ENCODE data around the gene ENTR1. TPM values are rescaled to one million over a fixed set of nuclear protein-coding genes. Genes with fewer than 3 reads are reported as not detected.

Gene ENTR1
- total RNA-seq, 2 experiments from 2014 or later: 85.7 to 91.6 TPM

GRCh38 chr9:136445799-136446198 is 35.4 kb upstream of the ENTR1 start:
- H3K27me3 Mint-ChIP-seq (ENCODE audit: low read depth): no peaks in the 10 kb centered on the region
- H3K36me3 Mint-ChIP-seq (ENCODE audit: low read depth): peaks cover 40% of the 10 kb centered on the region
- peak overlapping the region; percentile 13 for H3K27ac Mint-ChIP-seq
- no peaks in the 10 kb centered on the region for H3K9me3 Mint-ChIP-seq
- H3K4me1 Mint-ChIP-seq (ENCODE audit: low read depth): no peaks in the 10 kb centered on the region
- no peak for DNase-seq
- CTCF ChIA-PET: interaction anchor here (0.6 kb wide), 2 partner anchors 39 to 45 kb away, joined by 3 to 4 read pairs; no protein-coding TSS in a partner anchor
- intact Hi-C loops (cut with micrococcal nuclease): no loop called here
- H3K4me3 Mint-ChIP-seq: no peak overlapping the region

GRCh38 chr9:136444102-136444501 is 33.7 kb upstream of the ENTR1 start:
- Mint-ChIP-seq H3K36me3 (ENCODE audit: low read depth) (peaks cover 35% of the 10 kb centered on the region), H3K27ac (no peak overlapping the region), H3K4me3 (no peak overlapping the region), H3K9me3 (no peaks in the 10 kb centered on the region), H3K4me1 (ENCODE audit: low read depth) (peaks cover 4% of the 10 kb centered on the region), H3K27me3 (ENCODE audit: low read depth) (no peaks in the 10 kb centered on the region)
- no peak for DNase-seq
- intact Hi-C loops (cut with micrococcal nuclease): no loop called here
- CTCF ChIA-PET: interaction anchor here (0.6 kb wide), 1 partner anchor 11 kb away, joined by 3 read pairs; no protein-coding TSS in a partner anchor

GRCh38 chr9:136443687-136444086 is 33.3 kb upstream of the ENTR1 start:
- CTCF ChIA-PET: no interaction called here
- Mint-ChIP-seq H3K4me3 (no peak overlapping the region), H3K27me3 (ENCODE audit: low read depth) (no peaks in the 10 kb centered on the region), H3K4me1 (ENCODE audit: low read depth) (peaks cover 4% of the 10 kb centered on the region), H3K27ac (no peak overlapping the region), H3K36me3 (ENCODE audit: low read depth) (peaks cover 35% of the 10 kb centered on the region), H3K9me3 (no peaks in the 10 kb centered on the region)
- intact Hi-C loops (cut with micrococcal nuclease): no loop called here
- no peak for DNase-seq

- Mint-ChIP-seq H3K27ac (no peak overlapping the region), H3K4me3 (no peak overlapping the region), H3K4me1 (ENCODE audit: low read depth) (peaks cover 8% of the 10 kb centered on the region), H3K9me3 (no peaks in the 10 kb centered on the region), H3K27me3 (ENCODE audit: low read depth) (no peaks in the 10 kb centered on the region), H3K36me3 (ENCODE audit: low read depth) (peaks cover 33% of the 10 kb centered on the region)
- no peak for DNase-seq
- CTCF ChIA-PET: no interaction called here
- intact Hi-C loops (cut with micrococcal nuclease): no loop called here
Observed at GRCh38 chr9:136443087-136443486, 32.7 kb upstream of the ENTR1 start.

- no peak overlapping the region for H3K4me3 Mint-ChIP-seq
- H3K27ac Mint-ChIP-seq: no peak overlapping the region
- peaks cover 16% of the 10 kb centered on the region for H3K4me1 Mint-ChIP-seq (ENCODE audit: low read depth)
- no peak for DNase-seq
- CTCF ChIA-PET: no interaction called here
- H3K9me3 Mint-ChIP-seq: no peaks in the 10 kb centered on the region
- no peaks in the 10 kb centered on the region for H3K27me3 Mint-ChIP-seq (ENCODE audit: low read depth)
- intact Hi-C loops (cut with micrococcal nuclease): no loop called here
- peaks cover 26% of the 10 kb centered on the region for H3K36me3 Mint-ChIP-seq (ENCODE audit: low read depth)
Observed at GRCh38 chr9:136442265-136442664, 31.9 kb upstream of the ENTR1 start.

GRCh38 chr9:136441681-136442245 is 31.3 kb upstream of the ENTR1 start:
- no peak for DNase-seq
- H3K27me3 Mint-ChIP-seq (ENCODE audit: low read depth): no peaks in the 10 kb centered on the region
- intact Hi-C loops (cut with micrococcal nuclease): no loop called here
- no peak overlapping the region for H3K4me3 Mint-ChIP-seq
- CTCF ChIA-PET: interaction anchor here (0.6 to 0.8 kb wide), 2 partner anchors 38 to 79 kb away, joined by 3 read pairs; no protein-coding TSS in a partner anchor
- peaks cover 21% of the 10 kb centered on the region for H3K4me1 Mint-ChIP-seq (ENCODE audit: low read depth)
- H3K27ac Mint-ChIP-seq: peak overlapping the region; percentile 62
- H3K9me3 Mint-ChIP-seq: no peaks in the 10 kb centered on the region
- H3K36me3 Mint-ChIP-seq (ENCODE audit: low read depth): peaks cover 23% of the 10 kb centered on the region

GRCh38 chr9:136441191-136441680 is 30.8 kb upstream of the ENTR1 start:
- Mint-ChIP-seq H3K4me1 (ENCODE audit: low read depth) (peaks cover 23% of the 10 kb centered on the region), H3K27me3 (ENCODE audit: low read depth) (no peaks in the 10 kb centered on the region), H3K4me3 (no peak overlapping the region), H3K27ac (peak overlapping the region; percentile 62), H3K9me3 (no peaks in the 10 kb centered on the region), H3K36me3 (ENCODE audit: low read depth) (peaks cover 19% of the 10 kb centered on the region)
- CTCF ChIA-PET: interaction anchor here (0.6 to 0.8 kb wide), 2 partner anchors 38 to 78 kb away, joined by 3 read pairs; no protein-coding TSS in a partner anchor
- intact Hi-C loops (cut with micrococcal nuclease): no loop called here
- DNase-seq: no peak

GRCh38 chr9:136439481-136440408 is 29.3 kb upstream of the ENTR1 start, which contains the start of gene INPP5E:
INPP5E (minus strand) TSS chr9:136439845; CDS start chr9:136439419, 426 bp downstream.
- intact Hi-C loops (cut with micrococcal nuclease): loop anchor here (2.0 kb wide), 1 partner anchor 35 kb away; no protein-coding TSS in a partner anchor
- peak within 1 kb of the TSS; percentile 79 for H3K4me3 Mint-ChIP-seq
- DNase-seq: peak; percentile 76
- H3K27me3 Mint-ChIP-seq (ENCODE audit: low read depth): no peaks in the 10 kb centered on the region
- H3K4me1 Mint-ChIP-seq (ENCODE audit: low read depth): peaks cover 23% of the 10 kb centered on the region
- peak within 1 kb of the TSS; percentile 56 for H3K27ac Mint-ChIP-seq
- CTCF ChIA-PET: interaction anchor here (0.6 to 1.5 kb wide), 6 partner anchors 14 to 350 kb away, joined by 3 to 5 read pairs (median 4); no protein-coding TSS in a partner anchor
- peaks cover 15% of the 10 kb centered on the region for H3K36me3 Mint-ChIP-seq (ENCODE audit: low read depth)
- H3K9me3 Mint-ChIP-seq: no peaks in the 10 kb centered on the region

- Mint-ChIP-seq H3K27ac (peak overlapping the region; percentile 65), H3K27me3 (ENCODE audit: low read depth) (no peaks in the 10 kb centered on the region), H3K36me3 (ENCODE audit: low read depth) (peaks cover 10% of the 10 kb centered on the region), H3K4me1 (ENCODE audit: low read depth) (peaks cover 23% of the 10 kb centered on the region), H3K4me3 (peak overlapping the region; percentile 79), H3K9me3 (no peaks in the 10 kb centered on the region)
- peak; percentile 62 for DNase-seq
- intact Hi-C loops (cut with micrococcal nuclease): loop anchor here (2.0 kb wide), 1 partner anchor 34 kb away; no protein-coding TSS in a partner anchor
- CTCF ChIA-PET: interaction anchor here (0.5 to 1.1 kb wide), 4 partner anchors 11 to 279 kb away, joined by 3 to 5 read pairs (median 4); no protein-coding TSS in a partner anchor
Observed at GRCh38 chr9:136438548-136439480, 28.4 kb upstream of the ENTR1 start.

GRCh38 chr9:136437839-136438547 is 27.6 kb upstream of the ENTR1 start:
- no peaks in the 10 kb centered on the region for H3K9me3 Mint-ChIP-seq
- H3K4me1 Mint-ChIP-seq (ENCODE audit: low read depth): peaks cover 23% of the 10 kb centered on the region
- peak overlapping the region; percentile 79 for H3K4me3 Mint-ChIP-seq

GRCh38 chr9:136437430-136437829 is 27.0 kb upstream of the ENTR1 start:
- peaks cover 23% of the 10 kb centered on the region for H3K4me1 Mint-ChIP-seq (ENCODE audit: low read depth)
- DNase-seq: no peak
- peak overlapping the region; percentile 79 for H3K4me3 Mint-ChIP-seq
- H3K27me3 Mint-ChIP-seq (ENCODE audit: low read depth): no peaks in the 10 kb centered on the region
- CTCF ChIA-PET: interaction anchor here (0.7 to 1.2 kb wide), 2 partner anchors 10 to 47 kb away, joined by 3 to 4 read pairs; no protein-coding TSS in a partner anchor
- H3K9me3 Mint-ChIP-seq: no peaks in the 10 kb centered on the region
- intact Hi-C loops (cut with micrococcal nuclease): no loop called here
- peaks cover 5% of the 10 kb centered on the region for H3K36me3 Mint-ChIP-seq (ENCODE audit: low read depth)
- no peak overlapping the region for H3K27ac Mint-ChIP-seq

More at GRCh38 chr9:136437839-136438547, 27.6 kb upstream of the ENTR1 start:
- peaks cover 8% of the 10 kb centered on the region for H3K36me3 Mint-ChIP-seq (ENCODE audit: low read depth)
- DNase-seq: no peak
- H3K27ac Mint-ChIP-seq: peak overlapping the region; percentile 65
- intact Hi-C loops (cut with micrococcal nuclease): loop anchor here (2.0 kb wide), 1 partner anchor 33 kb away; no protein-coding TSS in a partner anchor
- H3K27me3 Mint-ChIP-seq (ENCODE audit: low read depth): no peaks in the 10 kb centered on the region
- CTCF ChIA-PET: interaction anchor here (0.5 to 1.2 kb wide), 4 partner anchors 12 to 47 kb away, joined by 3 to 5 read pairs (median 4); no protein-coding TSS in a partner anchor

Data from activated naive CD4-positive, alpha-beta T cell treated with anti-CD3 and anti-CD28 coated beads for 36 hours (primary cell).